Measurements from ENCODE around the gene RFNG. TPM values are rescaled to one million over a fixed set of nuclear protein-coding genes. Genes with fewer than 3 reads are reported as not detected.
"Not testable (repeated sequence)": the region's sequence is repeated elsewhere in the genome, so short reads cannot be mapped to it uniquely, and the experiment has no call there.

RFNG gene
- total RNA-seq, 1 donor: 46.3 TPM

DNA sequence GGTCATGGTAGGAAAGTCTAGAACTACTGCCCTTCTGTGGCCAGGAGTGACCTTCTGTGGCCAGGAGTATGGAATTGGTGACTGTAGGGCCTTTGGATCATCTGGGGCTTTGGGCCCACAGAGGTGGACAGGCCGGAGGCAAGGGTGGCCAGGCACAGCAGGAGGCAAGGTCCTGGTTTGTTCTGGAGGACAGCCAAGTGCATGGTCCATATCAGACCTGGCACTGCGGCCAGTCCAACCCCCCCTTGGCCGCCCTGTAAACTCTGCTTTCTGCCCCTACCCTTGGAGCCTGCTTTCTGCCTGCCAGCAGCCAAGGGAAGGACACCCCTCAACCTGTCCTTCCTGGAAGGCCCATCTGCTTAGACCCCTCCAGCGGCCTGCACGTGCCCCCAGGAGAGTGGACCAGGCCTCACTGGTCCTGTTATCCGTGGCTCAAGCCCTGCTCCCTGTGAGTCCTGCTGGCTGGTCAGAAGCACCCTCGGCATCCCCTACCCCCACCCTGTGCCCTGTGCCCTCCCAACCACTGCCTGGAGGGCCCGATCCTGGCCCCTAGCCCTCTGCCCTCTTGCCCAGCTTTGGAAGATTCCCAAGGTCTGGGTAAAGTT, 11.8 kb downstream of the RFNG start:
- H3K27ac ChIP-seq (ENCODE audit: low read depth, low read length): no peak overlapping the region
- peaks cover 20% of the 10 kb centered on the region for H3K4me1 ChIP-seq (ENCODE audit: insufficient read depth, low read length)
- no peaks in the 10 kb centered on the region for H3K27me3 ChIP-seq (ENCODE audit: insufficient read depth, low read length)
- H2AFZ ChIP-seq (ENCODE audit: low read length): no peak overlapping the region
- H3K36me3 ChIP-seq (ENCODE audit: insufficient read depth, low read length): no peaks in the 10 kb centered on the region
- H3K4me2 ChIP-seq (ENCODE audit: insufficient read depth, low read length): no peak overlapping the region
- DNase-seq (ENCODE audit: insufficient read length, low spot score, missing footprints): no peak
- H3K4me3 ChIP-seq (ENCODE audit: insufficient read depth, low read length): no peak overlapping the region
- no peaks in the 10 kb centered on the region for H3K9me3 ChIP-seq (ENCODE audit: low read depth, low read length)
- no peaks in the 10 kb centered on the region for H3K79me2 ChIP-seq (ENCODE audit: insufficient read depth, low read length)
- H4K20me1 ChIP-seq (ENCODE audit: insufficient read depth, low read length): peaks cover 5% of the 10 kb centered on the region
- TF ChIP-seq CTCF (IDR thresholded peaks at IDR 0.05; ENCODE audit: extremely low read depth, low read depth, low read length): no peak

- not testable (repeated sequence) for DNase-seq (ENCODE audit: insufficient read length, low spot score, missing footprints); H3K9me3 ChIP-seq (ENCODE audit: low read depth, low read length)
- peaks cover 20% of the 10 kb centered on the region for H3K4me1 ChIP-seq (ENCODE audit: insufficient read depth, low read length)
Measured at GRCh38 chr17:82038796-82039409, 12.7 kb downstream of the RFNG start.

GRCh38 chr17:82037889-82038195, 13.8 kb downstream of the RFNG start:
- Histone ChIP-seq H3K27me3 (ENCODE audit: insufficient read depth, low read length) (no peaks in the 10 kb centered on the region), H4K20me1 (ENCODE audit: insufficient read depth, low read length) (peaks cover 5% of the 10 kb centered on the region), H2AFZ (ENCODE audit: low read length) (peak overlapping the region; percentile 93), H3K4me1 (ENCODE audit: insufficient read depth, low read length) (peaks cover 20% of the 10 kb centered on the region), H3K4me3 (ENCODE audit: insufficient read depth, low read length) (peak overlapping the region; percentile 83), H3K4me2 (ENCODE audit: insufficient read depth, low read length) (peak overlapping the region; percentile 95), H3K27ac (ENCODE audit: low read depth, low read length) (peak overlapping the region; percentile 60), H3K36me3 (ENCODE audit: insufficient read depth, low read length) (no peaks in the 10 kb centered on the region), H3K9me3 (ENCODE audit: low read depth, low read length) (no peaks in the 10 kb centered on the region), H3K79me2 (ENCODE audit: insufficient read depth, low read length) (no peaks in the 10 kb centered on the region)
- no peak for TF ChIP-seq CTCF (IDR thresholded peaks at IDR 0.05; ENCODE audit: extremely low read depth, low read depth, low read length)
- DNase-seq (ENCODE audit: insufficient read length, low spot score, missing footprints): no peak

More at GRCh38 chr17:82038796-82039409, 12.7 kb downstream of the RFNG start:
- H2AFZ ChIP-seq (ENCODE audit: low read length); H3K79me2 ChIP-seq (ENCODE audit: insufficient read depth, low read length); H3K4me3 ChIP-seq (ENCODE audit: insufficient read depth, low read length); H3K27ac ChIP-seq (ENCODE audit: low read depth, low read length); H3K4me2 ChIP-seq (ENCODE audit: insufficient read depth, low read length); H4K20me1 ChIP-seq (ENCODE audit: insufficient read depth, low read length); H3K36me3 ChIP-seq (ENCODE audit: insufficient read depth, low read length); H3K27me3 ChIP-seq (ENCODE audit: insufficient read depth, low read length): not testable (repeated sequence)

GRCh38 chr17:82037092-82037888, 14.3 kb downstream of the RFNG start, which contains the start of gene DCXR:
Gene DCXR (minus strand): TSS chr17:82037697. CDS start chr17:82037682, 15 bp downstream.
- no peaks in the 10 kb centered on the region for H3K36me3 ChIP-seq (ENCODE audit: insufficient read depth, low read length)
- TF ChIP-seq CTCF (IDR thresholded peaks at IDR 0.05; ENCODE audit: extremely low read depth, low read depth, low read length): peak; percentile 56
- peak; percentile 100 for DNase-seq (ENCODE audit: insufficient read length, low spot score, missing footprints)

More at GRCh38 chr17:82037092-82037888, 14.3 kb downstream of the RFNG start, which contains the start of gene DCXR:
- Histone ChIP-seq H3K79me2 (ENCODE audit: insufficient read depth, low read length) (no peaks in the 10 kb centered on the region), H3K4me1 (ENCODE audit: insufficient read depth, low read length) (peaks cover 20% of the 10 kb centered on the region), H2AFZ (ENCODE audit: low read length) (peak within 1 kb of the TSS; percentile 93), H3K4me2 (ENCODE audit: insufficient read depth, low read length) (peak within 1 kb of the TSS; percentile 95), H3K9me3 (ENCODE audit: low read depth, low read length) (no peaks in the 10 kb centered on the region), H3K27ac (ENCODE audit: low read depth, low read length) (peak within 1 kb of the TSS; percentile 60), H3K27me3 (ENCODE audit: insufficient read depth, low read length) (no peaks in the 10 kb centered on the region), H3K4me3 (ENCODE audit: insufficient read depth, low read length) (peak within 1 kb of the TSS; percentile 83), H4K20me1 (ENCODE audit: insufficient read depth, low read length) (peaks cover 5% of the 10 kb centered on the region)
